ENCODE data around the gene ZNF365. TPM values are rescaled to one million over a fixed set of nuclear protein-coding genes. Genes with fewer than 3 reads are reported as not detected.

Gene ZNF365
- total and polyA plus RNA-seq, 2 of the 8 experiments (the other 6 are each of a cell fraction or from before 2014, with no cell fraction given), result 0.41 to 0.43 TPM

DNA sequence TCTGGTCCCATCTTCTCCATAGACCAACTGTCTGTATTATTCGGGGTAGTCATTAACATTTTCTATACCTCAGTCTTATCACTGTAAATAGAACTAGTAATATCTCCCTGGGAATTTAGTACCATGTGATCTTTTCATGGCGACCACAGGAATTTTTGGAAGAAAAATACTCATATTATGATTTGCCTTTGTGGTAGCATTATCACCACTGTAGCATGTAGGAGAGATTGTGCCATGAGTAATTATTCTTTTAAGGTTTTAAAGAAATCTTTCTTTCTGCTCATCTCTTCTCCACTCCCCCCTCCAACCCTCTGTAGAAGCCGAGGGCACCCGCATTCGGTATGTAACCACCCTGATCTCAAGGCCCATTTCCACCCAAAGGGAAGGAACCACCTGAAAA, 25.0 kb downstream of the ZNF365 start:
- no peaks in the 10 kb centered on the region for H3K23me2 ChIP-seq (ENCODE audit: low read depth, low read length)
- H3K4ac ChIP-seq (replicated peaks; ENCODE audit: insufficient read length, low read depth, low read length), result no peak overlapping the region
- H3K9me3 ChIP-seq (ENCODE audit: insufficient read depth in 2 of 2, low read depth in 1 of 2, low read length in 1 of 2), result no peaks in the 10 kb centered on the region
- ChIA-PET CTCF (ENCODE audit: partially characterized antibody) (no interaction called here), POLR2A (ENCODE audit: partially characterized antibody) (no interaction called here)
- H2AK5ac ChIP-seq (ENCODE audit: low read depth, low read length), result no peak overlapping the region
- H3K79me1 ChIP-seq (ENCODE audit: low read depth, low read length), result no peaks in the 10 kb centered on the region
- DNase-seq (ENCODE audit: low read depth in 1 of 2, low spot score in 2 of 2) (no peak), FAIRE-seq (no peak)
- no peak overlapping the region for H3K27ac ChIP-seq (ENCODE audit: low read depth, low read length)
- no peak overlapping the region for H2BK20ac ChIP-seq (ENCODE audit: low read length)
- H2BK5ac ChIP-seq (ENCODE audit: low read depth, low read length), result no peak overlapping the region
- no peak overlapping the region for H4K91ac ChIP-seq (replicated peaks; ENCODE audit: insufficient read length, low read length)
- H2AFZ ChIP-seq (ENCODE audit: low read length), result no peak overlapping the region
- H3K14ac ChIP-seq (ENCODE audit: insufficient read length), result no peak overlapping the region
- no peak overlapping the region for H2BK120ac ChIP-seq (replicated peaks; ENCODE audit: low read depth, low read length)
- TF ChIP-seq BCL11A (IDR thresholded peaks at IDR 0.05; ENCODE audit: low read depth in 2 of 2, low read length in 2 of 2), result no peak
- no peaks in the 10 kb centered on the region for H4K20me1 ChIP-seq (replicated peaks in 1 of 2; ENCODE audit: control insufficient read depth in 1 of 2, insufficient read depth in 2 of 2, low read length in 2 of 2)
- H3K36me3 ChIP-seq (ENCODE audit: control insufficient read depth in 2 of 4, insufficient read depth in 4 of 4, low read length in 3 of 4), result no peaks in the 10 kb centered on the region
- H3K4me3 ChIP-seq (ENCODE audit: extremely low read depth in 1 of 4, insufficient read depth in 2 of 4, low read depth in 3 of 4, low read length in 4 of 4), result no peak overlapping the region
- no peak overlapping the region for H4K5ac ChIP-seq (ENCODE audit: insufficient read length, low read depth, low read length)
- H3K79me2 ChIP-seq (ENCODE audit: control insufficient read depth in 1 of 2, insufficient read depth in 2 of 2, low read length in 2 of 2), result no peaks in the 10 kb centered on the region
- H3K56ac ChIP-seq (replicated peaks; ENCODE audit: insufficient read length, low read depth, low read length), result no peak overlapping the region
- WGBS, 2 experiments (ENCODE audit: extremely low coverage in 1 of 2, insufficient coverage in 1 of 2, insufficient read length in 1 of 2, insufficient replicate concordance in 2 of 2, low coverage in 1 of 2, low lambda C conversion rate in 2 of 2, missing lambda C conversion rate in 1 of 2), result 86% methylated on average over 5 of the region's 5 CpGs; no CpG with 5 or more reads in 1 of the 2 experiments
- H3K23ac ChIP-seq (ENCODE audit: insufficient read length), result no peak overlapping the region
- no peak overlapping the region for H3K9ac ChIP-seq (replicated peaks in 1 of 4; ENCODE audit: extremely low read depth in 1 of 4, low read depth in 3 of 4, low read length in 3 of 4)
- no peak overlapping the region for H3K4me2 ChIP-seq (ENCODE audit: insufficient read depth in 1 of 2, low read depth in 2 of 2, low read length in 2 of 2)
- no peak overlapping the region for H3K18ac ChIP-seq (ENCODE audit: extremely low read depth, low read length)
- no peak overlapping the region for H2BK12ac ChIP-seq (ENCODE audit: low read depth, low read length)
- H2BK15ac ChIP-seq (ENCODE audit: low read length), result no peak overlapping the region
- H4K8ac ChIP-seq (ENCODE audit: extremely low read depth, insufficient read depth, low read length), result no peak overlapping the region
- H3K4me1 ChIP-seq (replicated peaks in 1 of 4; ENCODE audit: control insufficient read depth in 3 of 4, insufficient read depth in 4 of 4, low read length in 3 of 4), result peaks cover 0 to 4% (median 0%) of the 10 kb centered on the region in 4 experiments; a peak in 1 of 7 replicates
- no peaks in the 10 kb centered on the region for H3K27me3 ChIP-seq (replicated peaks in 1 of 4; ENCODE audit: control insufficient read depth in 3 of 4, extremely low read depth in 1 of 4, insufficient read depth in 3 of 4, low read length in 3 of 4)

Measured in H1 (cell line).